Measurements from ENCODE around the gene RAPGEF1.
"Not testable (repeated sequence)": the region's sequence is repeated elsewhere in the genome, so short reads cannot be mapped to it uniquely, and the experiment has no call there.

RAPGEF1 gene

GRCh38 chr9:131739959-131740648 is at the start of gene RAPGEF1:
TSS of gene RAPGEF1 (minus strand) at chr9:131740076. CDS start at chr9:131739830, 246 bp downstream.
- DNase-seq (ENCODE audit: low spot score) = peak; percentile 80

- no peak for DNase-seq (ENCODE audit: low spot score)
Observed at GRCh38 chr9:131788851-131789250, 49.0 kb upstream of the RAPGEF1 start.

- no peak for DNase-seq (ENCODE audit: low spot score)
Observed at GRCh38 chr9:131787838-131788237, 48.0 kb upstream of the RAPGEF1 start.

- DNase-seq (ENCODE audit: low spot score) = no peak
Observed at GRCh38 chr9:131784748-131785501, 45.0 kb upstream of the RAPGEF1 start.

GRCh38 chr9:131781069-131781468 is 41.2 kb upstream of the RAPGEF1 start:
- no peak for DNase-seq (ENCODE audit: low spot score)

GRCh38 chr9:131776473-131776872 is 36.6 kb upstream of the RAPGEF1 start:
- DNase-seq (ENCODE audit: low spot score) = peak; percentile 47

- DNase-seq (ENCODE audit: low spot score) = no peak
Observed at GRCh38 chr9:131776036-131776435, 36.2 kb upstream of the RAPGEF1 start.

GRCh38 chr9:131774636-131775035 is 34.8 kb upstream of the RAPGEF1 start:
- DNase-seq (ENCODE audit: low spot score) = no peak

GRCh38 chr9:131773911-131774379 is 34.1 kb upstream of the RAPGEF1 start:
- peak; percentile 81 for DNase-seq (ENCODE audit: low spot score)

GRCh38 chr9:131772940-131773339 is 33.1 kb upstream of the RAPGEF1 start:
- DNase-seq (ENCODE audit: low spot score) = no peak

- DNase-seq (ENCODE audit: low spot score) = no peak
Observed at GRCh38 chr9:131771646-131772045, 31.8 kb upstream of the RAPGEF1 start.

GRCh38 chr9:131769361-131769760 is 29.5 kb upstream of the RAPGEF1 start:
- DNase-seq (ENCODE audit: low spot score) = no peak

GRCh38 chr9:131764568-131764967 is 24.7 kb upstream of the RAPGEF1 start:
- DNase-seq (ENCODE audit: low spot score) = no peak

GRCh38 chr9:131762356-131762932 is 22.6 kb upstream of the RAPGEF1 start:
- peak; percentile 84 for DNase-seq (ENCODE audit: low spot score)

GRCh38 chr9:131759017-131759647 is 19.3 kb upstream of the RAPGEF1 start:
- DNase-seq (ENCODE audit: low spot score) = no peak

GRCh38 chr9:131757549-131757948 is 17.7 kb upstream of the RAPGEF1 start:
- no peak for DNase-seq (ENCODE audit: low spot score)

- peak; percentile 75 for DNase-seq (ENCODE audit: low spot score)
Observed at GRCh38 chr9:131755541-131756198, 15.8 kb upstream of the RAPGEF1 start.

GRCh38 chr9:131754846-131755245 is 15.0 kb upstream of the RAPGEF1 start:
- DNase-seq (ENCODE audit: low spot score) = no peak

GRCh38 chr9:131753751-131754150 is 13.9 kb upstream of the RAPGEF1 start:
- DNase-seq (ENCODE audit: low spot score) = not testable (repeated sequence)

GRCh38 chr9:131752231-131752884 is 12.5 kb upstream of the RAPGEF1 start:
- no peak for DNase-seq (ENCODE audit: low spot score)

- DNase-seq (ENCODE audit: low spot score) = no peak
Observed at GRCh38 chr9:131748411-131748955, 8.6 kb upstream of the RAPGEF1 start.
